ENCODE data around the gene NPBWR2. TPM values are rescaled to one million over a fixed set of nuclear protein-coding genes. Genes with fewer than 3 reads are reported as not detected.

Gene NPBWR2
- total RNA-seq, 1 experiment from 2014 or later = not detected

- no peak overlapping the region for H3K4me3 ChIP-seq (replicated peaks in 1 of 2; ENCODE audit: low read depth in 1 of 2, low read length in 2 of 2)
- TF ChIP-seq ZFX (IDR thresholded peaks at IDR 0.05) (no peak), TCF7L2 (IDR thresholded peaks at IDR 0.05; ENCODE audit: borderline replicate concordance, extremely low read depth, insufficient read depth, insufficient read length) (no peak), SRF (IDR thresholded peaks at IDR 0.05; ENCODE audit: low read depth) (no peak), ZNF274 (IDR thresholded peaks at IDR 0.05; ENCODE audit: low read depth, low read length) (no peak), CTCF (IDR thresholded peaks at IDR 0.05 in 2 of 3, conservative IDR thresholded peaks at IDR 0.05 in 1 of 3; ENCODE audit: borderline replicate concordance in 1 of 3, insufficient read depth in 1 of 3, low read depth in 2 of 3, low read length in 2 of 3) (no peak), CBX3 (IDR thresholded peaks at IDR 0.05; ENCODE audit: low read depth) (no peak), POLR2AphosphoS5 (IDR thresholded peaks at IDR 0.05; ENCODE audit: low read depth, low read length) (no peak), REST (IDR thresholded peaks at IDR 0.05; ENCODE audit: low read depth) (no peak), EGR1 (IDR thresholded peaks at IDR 0.05; ENCODE audit: low read depth) (no peak), CEBPB (IDR thresholded peaks at IDR 0.05; ENCODE audit: low read depth) (no peak), ATF3 (IDR thresholded peaks at IDR 0.05) (no peak), EZH2phosphoT487 (IDR thresholded peaks at IDR 0.05; ENCODE audit: borderline replicate concordance) (no peak), POLR2A (IDR thresholded peaks at IDR 0.05; ENCODE audit: borderline replicate concordance, extremely low read depth, insufficient read depth, insufficient read length) (no peak), YY1 (IDR thresholded peaks at IDR 0.05; ENCODE audit: extremely low read depth, insufficient replicate concordance, low read depth, low read length) (no peak)
- CTCF ChIA-PET = no interaction called here
- peaks cover 6 to 23% of the 10 kb centered on the region in 2 experiments; a peak in 3 of 4 replicates for H3K4me1 ChIP-seq (ENCODE audit: control insufficient read depth in 1 of 2, insufficient read depth in 2 of 2, low read length in 2 of 2)
- H3K9me2 ChIP-seq (ENCODE audit: insufficient read depth) = no peaks in the 10 kb centered on the region
- no peak overlapping the region for H3K27ac ChIP-seq (ENCODE audit: low read depth, low read length)
- no peak overlapping the region for H3K4me2 ChIP-seq (ENCODE audit: low read length)
- no peaks in the 10 kb centered on the region for H3K36me3 ChIP-seq (ENCODE audit: control insufficient read depth in 1 of 2, insufficient read depth in 2 of 2, low read length in 2 of 2)
- H3K9me3 ChIP-seq (ENCODE audit: control insufficient read depth in 1 of 2, insufficient read depth in 1 of 2, low read depth in 1 of 2, low read length in 2 of 2) = peaks cover 5 to 12% of the 10 kb centered on the region in 2 experiments; a peak in 2 of 4 replicates
- POLR2A ChIA-PET = no interaction called here
- RAD21 ChIA-PET (ENCODE audit: low non-redundant PET in 1 of 2, low total read pairs in 2 of 2, uncharacterized antibody in 2 of 2, unreplicated experiment in 2 of 2) = no interaction called here
- BruUV-seq (replicated peaks) = no TSS peak
- H4K20me1 ChIP-seq (ENCODE audit: insufficient read depth) = no peaks in the 10 kb centered on the region
- H3K79me2 ChIP-seq (ENCODE audit: insufficient read depth, low read length) = no peaks in the 10 kb centered on the region
- no peak overlapping the region for H2AFZ ChIP-seq (ENCODE audit: low read depth, low read length, poor library complexity, severe bottlenecking)
- no peak overlapping the region for H3K9ac ChIP-seq (ENCODE audit: low read length)
- ATAC-seq (no peak), DNase-seq (ENCODE audit: low read depth, low spot score) (no peak)
- H3K27me3 ChIP-seq (ENCODE audit: insufficient read depth, low read length) = no peaks in the 10 kb centered on the region
- intact Hi-C loops (cut with micrococcal nuclease) = no loop called here
These were observed 42.6 kb upstream of the NPBWR2 start for GRCh38 chr20:64149809-64150560.
